ENCODE measurements around the gene IPP.

DNA sequence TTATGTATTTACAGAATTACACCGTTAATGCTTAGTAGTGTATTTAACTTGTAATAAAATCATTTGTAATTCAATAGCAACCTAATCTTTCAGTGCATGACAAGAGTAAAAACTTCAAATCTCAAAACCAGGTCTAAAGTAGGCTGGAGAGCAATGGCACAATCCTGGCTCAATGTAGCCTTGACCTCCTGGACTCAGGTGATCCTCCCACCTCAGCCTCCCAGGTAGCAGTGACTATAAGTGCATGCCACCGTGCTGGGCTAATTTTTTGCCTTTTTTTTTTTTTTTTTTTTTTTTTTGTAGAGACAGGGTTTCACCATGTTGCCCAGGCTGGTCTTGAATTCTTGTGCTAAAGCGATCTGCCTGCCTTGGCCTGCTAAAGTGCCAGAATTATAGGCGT lies 11.3 kb downstream of the IPP start:
- no peak for TF ChIP-seq POLR2AphosphoS5 (IDR thresholded peaks at IDR 0.05; ENCODE audit: low read depth, low read length)
- TF ChIP-seq GTF2F1 (IDR thresholded peaks at IDR 0.05; ENCODE audit: borderline replicate concordance, low read depth, low read length): no peak
- TF ChIP-seq GABPA (IDR thresholded peaks at IDR 0.05; ENCODE audit: borderline replicate concordance, insufficient read depth, low read length): no peak
- no peak for TF ChIP-seq EP300 (IDR thresholded peaks at IDR 0.05; ENCODE audit: borderline replicate concordance in 1 of 2, low read depth in 2 of 2, low read length in 2 of 2)
- TF ChIP-seq CTCF (IDR thresholded peaks at IDR 0.05; ENCODE audit: control extremely low read depth in 1 of 3, insufficient read depth in 1 of 3, low read depth in 1 of 3, low read length in 3 of 3): no peak
